GM20000 (cell line): ENCODE measurements around the gene ZNHIT1.

Experiments
- DNase-seq: peaks from one replicate; pipeline ENCODE4 v3.0.0; 2012; ENCODE audit warnings: low spot score
- CTCF ChIP-seq: IDR thresholded peaks from 2 replicates; pipeline ENCODE4 v1.5.1; 2012; ENCODE audit warnings: mild to moderate bottlenecking, control low read depth; ENCODE audit errors: extremely low read depth, missing control alignments

Gene ZNHIT1

GRCh38 chr7:101217388-101218235, at the start of gene ZNHIT1, which contains the start of gene PLOD3:
Gene ZNHIT1 (plus strand): TSS chr7:101218165. CDS start chr7:101218196, 31 bp downstream.
Gene PLOD3 (minus strand): TSS chr7:101217581. CDS start chr7:101217274, 307 bp downstream.
- no peak for TF ChIP-seq CTCF
- DNase-seq, result peak; percentile 99

- DNase-seq, result no peak
- TF ChIP-seq CTCF, result no peak
Observed at GRCh38 chr7:101168412-101169049, 49.4 kb upstream of the ZNHIT1 start.

GRCh38 chr7:101169110-101169837, 48.7 kb upstream of the ZNHIT1 start:
- no peak for TF ChIP-seq CTCF
- DNase-seq, result no peak

- DNase-seq, result peak; percentile 85
Observed at GRCh38 chr7:101169838-101170551, 48.0 kb upstream of the ZNHIT1 start.

GRCh38 chr7:101170617-101171441, 47.1 kb upstream of the ZNHIT1 start:
- no peak for TF ChIP-seq CTCF
- DNase-seq, result no peak

More at GRCh38 chr7:101169838-101170551, 48.0 kb upstream of the ZNHIT1 start:
- TF ChIP-seq CTCF, result peak; percentile 97

GRCh38 chr7:101171442-101171837, 46.5 kb upstream of the ZNHIT1 start:
- TF ChIP-seq CTCF, result no peak
- DNase-seq, result no peak
